ENCODE results near the gene RBM47. TPM values are rescaled to one million over a fixed set of nuclear protein-coding genes. Genes with fewer than 3 reads are reported as not detected.

Gene RBM47
- total RNA-seq, 1 donor from 2014 or later: 34.8 TPM

- intact Hi-C loops (cut with micrococcal nuclease): no loop called here
- H3K4me3 Mint-ChIP-seq (ENCODE audit: low read depth): no peak overlapping the region
- H3K36me3 Mint-ChIP-seq (ENCODE audit: low read depth): peaks cover 40% of the 10 kb centered on the region
- no peak overlapping the region for H3K27ac Mint-ChIP-seq
- H3K9me3 Mint-ChIP-seq: no peaks in the 10 kb centered on the region
- H3K27me3 Mint-ChIP-seq (ENCODE audit: low read depth): no peaks in the 10 kb centered on the region
- no peak for DNase-seq (ENCODE audit: low spot score)
- H3K4me1 Mint-ChIP-seq (ENCODE audit: low read depth): peaks cover 14% of the 10 kb centered on the region
These were observed 33.1 kb downstream of the RBM47 start for GRCh38 chr4:40596522-40596921.

GRCh38 chr4:40595981-40596380, 33.7 kb downstream of the RBM47 start:
- DNase-seq (ENCODE audit: low spot score): no peak
- peaks cover 11% of the 10 kb centered on the region for H3K4me1 Mint-ChIP-seq (ENCODE audit: low read depth)
- intact Hi-C loops (cut with micrococcal nuclease): no loop called here
- peaks cover 35% of the 10 kb centered on the region for H3K36me3 Mint-ChIP-seq (ENCODE audit: low read depth)
- no peaks in the 10 kb centered on the region for H3K27me3 Mint-ChIP-seq (ENCODE audit: low read depth)
- H3K27ac Mint-ChIP-seq: no peak overlapping the region
- H3K9me3 Mint-ChIP-seq: no peaks in the 10 kb centered on the region
- H3K4me3 Mint-ChIP-seq (ENCODE audit: low read depth): no peak overlapping the region

- Mint-ChIP-seq H3K27me3 (ENCODE audit: low read depth) (no peaks in the 10 kb centered on the region), H3K4me3 (ENCODE audit: low read depth) (no peak overlapping the region), H3K36me3 (ENCODE audit: low read depth) (peaks cover 36% of the 10 kb centered on the region), H3K27ac (no peak overlapping the region), H3K9me3 (no peaks in the 10 kb centered on the region), H3K4me1 (ENCODE audit: low read depth) (peaks cover 7% of the 10 kb centered on the region)
- DNase-seq (ENCODE audit: low spot score): no peak
- intact Hi-C loops (cut with micrococcal nuclease): no loop called here
These were observed 35.1 kb downstream of the RBM47 start for GRCh38 chr4:40594261-40595178.

GRCh38 chr4:40592034-40592433, 37.6 kb downstream of the RBM47 start:
- Mint-ChIP-seq H3K9me3 (no peaks in the 10 kb centered on the region), H3K27me3 (ENCODE audit: low read depth) (no peaks in the 10 kb centered on the region), H3K36me3 (ENCODE audit: low read depth) (peaks cover 39% of the 10 kb centered on the region), H3K4me3 (ENCODE audit: low read depth) (no peak overlapping the region), H3K4me1 (ENCODE audit: low read depth) (peaks cover 22% of the 10 kb centered on the region), H3K27ac (no peak overlapping the region)
- intact Hi-C loops (cut with micrococcal nuclease): no loop called here
- DNase-seq (ENCODE audit: low spot score): no peak

- no peak overlapping the region for H3K4me3 Mint-ChIP-seq (ENCODE audit: low read depth)
- intact Hi-C loops (cut with micrococcal nuclease): no loop called here
- peaks cover 28% of the 10 kb centered on the region for H3K36me3 Mint-ChIP-seq (ENCODE audit: low read depth)
- no peak for DNase-seq (ENCODE audit: low spot score)
- H3K27me3 Mint-ChIP-seq (ENCODE audit: low read depth): peaks cover under 1% of the 10 kb centered on the region
- H3K27ac Mint-ChIP-seq: no peak overlapping the region
- no peaks in the 10 kb centered on the region for H3K9me3 Mint-ChIP-seq
- H3K4me1 Mint-ChIP-seq (ENCODE audit: low read depth): peaks cover 40% of the 10 kb centered on the region
These were observed 41.8 kb downstream of the RBM47 start for GRCh38 chr4:40587826-40588225.

- Mint-ChIP-seq H3K4me1 (ENCODE audit: low read depth) (peaks cover 44% of the 10 kb centered on the region), H3K36me3 (ENCODE audit: low read depth) (peaks cover 32% of the 10 kb centered on the region), H3K4me3 (ENCODE audit: low read depth) (no peak overlapping the region), H3K9me3 (no peaks in the 10 kb centered on the region), H3K27ac (peak overlapping the region; percentile 33), H3K27me3 (ENCODE audit: low read depth) (peaks cover 1% of the 10 kb centered on the region)
- DNase-seq (ENCODE audit: low spot score): no peak
- intact Hi-C loops (cut with micrococcal nuclease): no loop called here
These were observed 42.3 kb downstream of the RBM47 start for GRCh38 chr4:40587351-40587750.

- Mint-ChIP-seq H3K4me3 (ENCODE audit: low read depth) (no peak overlapping the region), H3K9me3 (no peaks in the 10 kb centered on the region), H3K27me3 (ENCODE audit: low read depth) (peaks cover 1% of the 10 kb centered on the region), H3K36me3 (ENCODE audit: low read depth) (peaks cover 29% of the 10 kb centered on the region), H3K27ac (no peak overlapping the region), H3K4me1 (ENCODE audit: low read depth) (peaks cover 48% of the 10 kb centered on the region)
- no peak for DNase-seq (ENCODE audit: low spot score)
- intact Hi-C loops (cut with micrococcal nuclease): no loop called here
These were observed 42.9 kb downstream of the RBM47 start for GRCh38 chr4:40586729-40587128.

- H3K36me3 Mint-ChIP-seq (ENCODE audit: low read depth): peaks cover 29% of the 10 kb centered on the region
- intact Hi-C loops (cut with micrococcal nuclease): no loop called here
- no peak for DNase-seq (ENCODE audit: low spot score)
- peaks cover 53% of the 10 kb centered on the region for H3K4me1 Mint-ChIP-seq (ENCODE audit: low read depth)
- peaks cover 1% of the 10 kb centered on the region for H3K27me3 Mint-ChIP-seq (ENCODE audit: low read depth)
- H3K9me3 Mint-ChIP-seq: no peaks in the 10 kb centered on the region
- H3K27ac Mint-ChIP-seq: no peak overlapping the region
- H3K4me3 Mint-ChIP-seq (ENCODE audit: low read depth): no peak overlapping the region
These were observed 43.6 kb downstream of the RBM47 start for GRCh38 chr4:40586034-40586433.

- H3K4me1 Mint-ChIP-seq (ENCODE audit: low read depth): peaks cover 60% of the 10 kb centered on the region
- H3K27me3 Mint-ChIP-seq (ENCODE audit: low read depth): peaks cover 1% of the 10 kb centered on the region
- DNase-seq (ENCODE audit: low spot score): no peak
- intact Hi-C loops (cut with micrococcal nuclease): no loop called here
- no peaks in the 10 kb centered on the region for H3K9me3 Mint-ChIP-seq
- H3K36me3 Mint-ChIP-seq (ENCODE audit: low read depth): peaks cover 35% of the 10 kb centered on the region
- no peak overlapping the region for H3K27ac Mint-ChIP-seq
- no peak overlapping the region for H3K4me3 Mint-ChIP-seq (ENCODE audit: low read depth)
These were observed 44.4 kb downstream of the RBM47 start for GRCh38 chr4:40585201-40585799.

GRCh38 chr4:40584517-40585141, 45.0 kb downstream of the RBM47 start:
- Mint-ChIP-seq H3K27me3 (ENCODE audit: low read depth) (peaks cover 1% of the 10 kb centered on the region), H3K4me1 (ENCODE audit: low read depth) (peaks cover 63% of the 10 kb centered on the region), H3K4me3 (ENCODE audit: low read depth) (no peak overlapping the region), H3K27ac (no peak overlapping the region), H3K9me3 (no peaks in the 10 kb centered on the region), H3K36me3 (ENCODE audit: low read depth) (peaks cover 34% of the 10 kb centered on the region)
- intact Hi-C loops (cut with micrococcal nuclease): no loop called here
- DNase-seq (ENCODE audit: low spot score): no peak

GRCh38 chr4:40583850-40584439, 45.7 kb downstream of the RBM47 start:
- H3K9me3 Mint-ChIP-seq: no peaks in the 10 kb centered on the region
- H3K4me3 Mint-ChIP-seq (ENCODE audit: low read depth): no peak overlapping the region
- H3K36me3 Mint-ChIP-seq (ENCODE audit: low read depth): peaks cover 33% of the 10 kb centered on the region
- DNase-seq (ENCODE audit: low spot score): no peak
- H3K27ac Mint-ChIP-seq: no peak overlapping the region
- peaks cover 63% of the 10 kb centered on the region for H3K4me1 Mint-ChIP-seq (ENCODE audit: low read depth)
- peaks cover 1% of the 10 kb centered on the region for H3K27me3 Mint-ChIP-seq (ENCODE audit: low read depth)
- intact Hi-C loops (cut with micrococcal nuclease): no loop called here

GRCh38 chr4:40582413-40582812, 47.3 kb downstream of the RBM47 start:
- Mint-ChIP-seq H3K36me3 (ENCODE audit: low read depth) (peaks cover 30% of the 10 kb centered on the region), H3K27ac (peak overlapping the region; percentile 68), H3K27me3 (ENCODE audit: low read depth) (peaks cover 1% of the 10 kb centered on the region), H3K4me3 (ENCODE audit: low read depth) (peak overlapping the region; percentile 9), H3K4me1 (ENCODE audit: low read depth) (peaks cover 59% of the 10 kb centered on the region), H3K9me3 (no peaks in the 10 kb centered on the region)
- DNase-seq (ENCODE audit: low spot score): no peak
- intact Hi-C loops (cut with micrococcal nuclease): no loop called here
